HepG2 (cell line): Measurements from ENCODE around the gene ASZ1. TPM values are rescaled to one million over a fixed set of nuclear protein-coding genes. Genes with fewer than 3 reads are reported as not detected.

Source experiments
- ATAC-seq: fragments of 200-7000 bp; cut with Tn5 transposase; 3 replicates; pipeline ENCODE4 v1.9.1; 2020; ENCODE audit warnings: mild to moderate bottlenecking, moderate library complexity
- BruUV-seq: library from RNA; stranded (reverse); fragments of 400-500 nt; replicated peaks from 2 replicates; lab custom pipeline; 2021; lab: Mats Ljungman, UMichigan
- CTCF ChIA-PET: fragments of 300-600 bp; formaldehyde crosslinking; extraction: SDS; loops from one replicate; lab custom pipeline; 2021; ENCODE audit warnings: low total read pairs, inconsistent platforms, low intra/inter-chr PET ratio; lab: Yijun Ruan, JAX
- POLR2A ChIA-PET: fragments of 350-600 bp; sonication (Branson Sonifier 250); formaldehyde crosslinking; loops from one replicate; lab custom pipeline; 2020; ENCODE audit warnings: antibody characterized with exemption, inconsistent platforms; lab: Yijun Ruan, JAX
- DNase-seq: peaks from one replicate; pipeline ENCODE4 v3.0.0-alpha.2; 2015; ENCODE audit warnings: low spot score
- FAIRE-seq: peaks from 3 replicates; lab custom pipeline; 2011; peaks lifted over from hg19 to GRCh38; lab: Jason Lieb, UNC
- H2AFZ ChIP-seq: one replicate; pipeline ENCODE4 v1.6.1; 2011; ENCODE audit warnings: low read length, inconsistent platforms
- H3K27ac ChIP-seq: fragments of 300-600 bp; 3 replicates; pipeline ENCODE4 v1.8.0; 2011; ENCODE audit warnings: mixed run types, mild to moderate bottlenecking, mixed read lengths, low read length, inconsistent platforms; ENCODE audit not compliant: insufficient read depth; ENCODE audit errors: extremely low read length
- H3K27me3 ChIP-seq, 2 experiments: fragments of 200-600 bp in 1 of 2; 2 replicates in 1 of 2; 3 replicates in 1 of 2; pipeline versions ENCODE4 v1.6.0 to v1.8.0; 2011; ENCODE audit warnings: low read length in 2 of 2, mild to moderate bottlenecking in 2 of 2, moderate library complexity in 2 of 2, inconsistent platforms in 1 of 2; ENCODE audit not compliant: insufficient read depth in 2 of 2, control insufficient read depth in 1 of 2
- H3K36me3 ChIP-seq, 2 experiments: fragments of 200-600 bp in 1 of 2; replicated peaks in 1 of 2; 2 replicates in 1 of 2; 3 replicates in 1 of 2; pipeline versions ENCODE4 v1.5.1 to v1.8.0; 2011; ENCODE audit warnings: low read length in 2 of 2, inconsistent platforms in 1 of 2; ENCODE audit not compliant: insufficient read depth in 2 of 2, control insufficient read depth in 1 of 2
- H3K4me1 ChIP-seq: 2 replicates; pipeline ENCODE4 v1.5.1; 2012; ENCODE audit warnings: low read length, inconsistent platforms; ENCODE audit not compliant: insufficient read depth
- H3K4me2 ChIP-seq: 2 replicates; pipeline ENCODE4 v1.6.0; 2011; ENCODE audit warnings: low read depth, low read length, inconsistent platforms
- H3K4me3 ChIP-seq, 3 experiments: fragments of 200-600 bp in 1 of 3; sonication (generic), shearing (Covaris generic) in 1 of 3; replicated peaks in 1 of 3; 2 replicates each; pipeline ENCODE4 v1.5.1; 2011 to 2016; ENCODE audit warnings: low read length in 3 of 3, inconsistent platforms in 2 of 3, low read depth in 2 of 3, mild to moderate bottlenecking in 2 of 3, control low read depth in 1 of 3, mixed read lengths in 1 of 3; ENCODE audit not compliant: insufficient read depth in 1 of 3
- H3K79me2 ChIP-seq: one replicate; pipeline ENCODE4 v1.6.1; 2011; ENCODE audit warnings: low read length, inconsistent platforms; ENCODE audit not compliant: insufficient read depth
- H3K9ac ChIP-seq: 2 replicates; pipeline ENCODE4 v1.6.0; 2011; ENCODE audit warnings: mild to moderate bottlenecking, low read depth, low read length, inconsistent platforms; ENCODE audit not compliant: insufficient read depth
- H3K9me3 ChIP-seq: 2 replicates; pipeline ENCODE4 v1.5.1; 2012; ENCODE audit warnings: mild to moderate bottlenecking, low read length
- H4K20me1 ChIP-seq: 2 replicates; pipeline ENCODE4 v1.6.0; 2011; ENCODE audit warnings: inconsistent platforms, mild to moderate bottlenecking, low read length, moderate library complexity; ENCODE audit not compliant: insufficient read depth
- ADNP ChIP-seq: sonication (generic); formaldehyde crosslinking; IDR thresholded peaks from 2 replicates; pipeline ENCODE4 v1.4.0; 2020; ENCODE audit warnings: missing genetic modification reagents
- ARID2 ChIP-seq: sonication (generic); formaldehyde crosslinking; IDR thresholded peaks from 2 replicates; pipeline ENCODE4 v1.8.1; 2022; ENCODE audit warnings: mild to moderate bottlenecking, missing genetic modification reagents, borderline replicate concordance
- EED ChIP-seq: sonication (generic); formaldehyde crosslinking; IDR thresholded peaks from 2 replicates; pipeline ENCODE4 v1.5.0; 2020; ENCODE audit warnings: mild to moderate bottlenecking, missing genetic modification reagents
- NPAS2 ChIP-seq: sonication (generic); formaldehyde crosslinking; IDR thresholded peaks from 2 replicates; pipeline ENCODE4 v1.8.0; 2022; ENCODE audit warnings: mild to moderate bottlenecking, missing genetic modification reagents, borderline replicate concordance
- RXRA ChIP-seq: sonication (generic); formaldehyde crosslinking; IDR thresholded peaks from 2 replicates; pipeline ENCODE4 v1.5.1; 2020; ENCODE audit warnings: missing genetic modification reagents
- SYNCRIP ChIP-seq: fragments of 200-400 bp; formaldehyde crosslinking; IDR thresholded peaks from 2 replicates; pipeline ENCODE4 v1.6.1; 2018; ENCODE audit warnings: mild to moderate bottlenecking, low read depth, low read length; ENCODE audit not compliant: insufficient read depth
- ZNF589 ChIP-seq: sonication (generic); formaldehyde crosslinking; conservative IDR thresholded peaks from 2 replicates; pipeline ENCODE4 v1.8.0; 2022; ENCODE audit warnings: mild to moderate bottlenecking, moderate library complexity, missing genetic modification reagents
- ZNF674 ChIP-seq: sonication (generic); formaldehyde crosslinking; IDR thresholded peaks from 2 replicates; pipeline ENCODE4 v1.5.0; 2020; ENCODE audit warnings: low read depth, mild to moderate bottlenecking, missing genetic modification reagents
- ZNF772 ChIP-seq: sonication (generic); formaldehyde crosslinking; IDR thresholded peaks from 2 replicates; pipeline ENCODE4 v1.5.0; 2020; ENCODE audit warnings: mild to moderate bottlenecking, missing genetic modification reagents
- ZSCAN20 ChIP-seq: sonication (generic); formaldehyde crosslinking; IDR thresholded peaks from 2 replicates; pipeline ENCODE4 v1.4.0; 2020; ENCODE audit warnings: missing genetic modification reagents, mild to moderate bottlenecking, borderline replicate concordance
- WGBS: methylation state at CpG from one replicate; pipeline ENCODE4 v1.1.6; 2017; ENCODE audit warnings: low lambda C conversion rate; 5-methylcytosine and 5-hydroxymethylcytosine counted together
- in situ Hi-C: cut with HindIII; loops from 2 replicates; pipeline ENCODE4 v1.10.0; 2017; ENCODE audit warnings: low pct_unique_long_range_greater_than_20kb; ENCODE audit not compliant: extremely low pct_ligation_motif_present
- intact Hi-C: fragments of 100-400 bp; cut with micrococcal nuclease; formaldehyde crosslinking; loops from one replicate; pipeline ENCODE4 v1.10.0; 2022; ENCODE audit not compliant: unreplicated experiment
- polyA plus RNA-seq, 8 experiments: library from polyadenylated mRNA; depleted of rRNA in 3 of 8; stranded (reverse) in 7 of 8; unstranded in 1 of 8; fragments of >200 nt; fragmentation: Illumina TruSeq in 4 of 8; extraction: Trizol in 4 of 8; gene quantifications; 2 replicates each; pipeline versions ENCODE4 v1.2.1 to v1.2.3, GENCODE V29; 2011 to 2016; ENCODE audit warnings: low read depth in 4 of 8, missing spikeins in 1 of 8, mixed read lengths in 1 of 8; ENCODE audit not compliant: insufficient read depth in 1 of 8
- total RNA-seq, 5 experiments: library from RNA; depleted of rRNA; stranded (reverse); fragments of >200 nt; fragmentation: Illumina TruSeq; extraction: Trizol; gene quantifications; 2 replicates each; pipeline ENCODE4 v1.2.3, GENCODE V29; 2016; ENCODE audit warnings: low read depth in 1 of 5
- TF ChIP-seq, protein P1 (sequence below): sonication (generic); formaldehyde crosslinking; IDR thresholded peaks from 2 replicates; pipeline ENCODE4 v1.5.1; 2020; ENCODE audit warnings: mild to moderate bottlenecking, moderate library complexity, missing genetic modification reagents
- TF ChIP-seq, protein P2 (sequence below): sonication (generic); formaldehyde crosslinking; IDR thresholded peaks from 2 replicates; pipeline ENCODE4 v1.5.0; 2020; ENCODE audit warnings: missing genetic modification reagents
- TF ChIP-seq, protein P3 (sequence below), 2 experiments: sonication (generic) in 1 of 2; formaldehyde crosslinking in 1 of 2; IDR thresholded peaks; 2 replicates each; pipeline versions ENCODE4 v1.4.0 to v1.6.1; 2018 to 2020; ENCODE audit warnings: missing genetic modification reagents in 2 of 2, borderline replicate concordance in 1 of 2, low read depth in 1 of 2, mild to moderate bottlenecking in 1 of 2, missing biosample characterization in 1 of 2
- TF ChIP-seq, protein P4 (sequence below): sonication (generic); formaldehyde crosslinking; IDR thresholded peaks from 2 replicates; pipeline ENCODE4 v1.4.0; 2020; ENCODE audit warnings: missing genetic modification reagents, mild to moderate bottlenecking, borderline replicate concordance
- TF ChIP-seq, protein P5 (sequence below): fragments of 450-650 bp; IDR thresholded peaks from 2 replicates; pipeline ENCODE4 v1.6.1; 2017

ASZ1 gene
- total and polyA plus RNA-seq, 2 of the 13 experiments (the other 11 are each of a cell fraction or from before 2014, with no cell fraction given) = not detected

DNA sequence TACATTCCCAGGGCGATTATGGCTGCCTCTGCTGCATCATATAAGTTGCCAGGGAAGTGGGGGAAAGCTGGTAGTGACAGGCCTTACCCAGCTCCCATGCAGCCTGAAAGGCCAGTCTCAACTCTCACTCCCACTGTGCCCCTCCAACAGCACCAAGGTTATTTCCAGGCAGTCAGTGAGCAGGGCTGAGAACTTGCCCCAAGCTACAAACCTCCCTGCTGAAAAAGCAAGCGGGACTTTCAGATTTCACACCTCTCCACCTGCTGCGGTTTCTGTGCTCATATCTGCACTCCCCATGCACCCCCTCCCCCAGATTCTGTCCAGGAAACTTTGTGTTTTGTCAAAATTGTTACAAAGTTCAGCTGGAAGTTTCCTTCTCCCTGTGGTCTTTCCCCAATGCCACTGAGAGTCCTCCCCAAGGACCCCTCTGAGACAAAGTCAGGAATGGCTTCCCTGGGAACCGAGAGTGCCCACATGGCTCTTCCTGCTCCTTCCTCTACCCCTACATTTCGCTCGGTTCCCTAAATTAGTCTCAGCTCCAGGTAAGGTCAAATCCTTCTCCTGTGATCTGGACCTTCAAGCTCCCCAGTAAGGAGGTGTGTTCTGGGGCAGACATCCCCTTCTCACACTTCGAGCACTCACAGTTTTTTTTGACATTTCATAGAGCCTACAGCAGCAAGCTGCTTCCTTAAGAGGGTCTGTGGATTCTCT, 79.2 kb downstream of the ASZ1 start:
- H3K36me3 ChIP-seq = no peaks in the 10 kb centered on the region
- BruUV-seq = no TSS peak
- H4K20me1 ChIP-seq = no peaks in the 10 kb centered on the region
- POLR2A ChIA-PET = no interaction called here
- no peak overlapping the region for H3K4me3 ChIP-seq
- DNase-seq = no peak
- H3K9me3 ChIP-seq = no peaks in the 10 kb centered on the region
- no peaks in the 10 kb centered on the region for H3K4me1 ChIP-seq
- no peak overlapping the region for H3K27ac ChIP-seq
- no peaks in the 10 kb centered on the region for H3K79me2 ChIP-seq
- ATAC-seq = no peak
- CTCF ChIA-PET = no interaction called here
- H3K4me2 ChIP-seq = no peak overlapping the region
- in situ Hi-C loops = no loop called here
- no peak for FAIRE-seq
- WGBS = 11% methylated on average over 7 of the region's 7 CpGs
- no peaks in the 10 kb centered on the region; a peak in 1 of 5 replicates for H3K27me3 ChIP-seq
- H3K9ac ChIP-seq = no peak overlapping the region
- intact Hi-C loops = no loop called here
- H2AFZ ChIP-seq = no peak overlapping the region
- TF ChIP-seq ZSCAN20 (no peak), EED (CRISPR knock-in tag) (no peak), ZNF674 (CRISPR knock-in tag) (no peak), ZNF589 (CRISPR knock-in tag) (no peak), SYNCRIP (no peak), NPAS2 (CRISPR knock-in tag) (no peak), ADNP (CRISPR knock-in tag) (no peak), ARID2 (CRISPR knock-in tag) (no peak), ZNF772 (CRISPR knock-in tag) (no peak), RXRA (CRISPR knock-in tag) (no peak)
- TF ChIP-seq, protein P1, sequence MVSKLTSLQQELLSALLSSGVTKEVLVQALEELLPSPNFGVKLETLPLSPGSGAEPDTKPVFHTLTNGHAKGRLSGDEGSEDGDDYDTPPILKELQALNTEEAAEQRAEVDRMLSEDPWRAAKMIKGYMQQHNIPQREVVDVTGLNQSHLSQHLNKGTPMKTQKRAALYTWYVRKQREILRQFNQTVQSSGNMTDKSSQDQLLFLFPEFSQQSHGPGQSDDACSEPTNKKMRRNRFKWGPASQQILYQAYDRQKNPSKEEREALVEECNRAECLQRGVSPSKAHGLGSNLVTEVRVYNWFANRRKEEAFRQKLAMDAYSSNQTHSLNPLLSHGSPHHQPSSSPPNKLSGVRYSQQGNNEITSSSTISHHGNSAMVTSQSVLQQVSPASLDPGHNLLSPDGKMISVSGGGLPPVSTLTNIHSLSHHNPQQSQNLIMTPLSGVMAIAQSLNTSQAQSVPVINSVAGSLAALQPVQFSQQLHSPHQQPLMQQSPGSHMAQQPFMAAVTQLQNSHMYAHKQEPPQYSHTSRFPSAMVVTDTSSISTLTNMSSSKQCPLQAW (CRISPR knock-in tag) = no peak
- TF ChIP-seq, protein P2, sequence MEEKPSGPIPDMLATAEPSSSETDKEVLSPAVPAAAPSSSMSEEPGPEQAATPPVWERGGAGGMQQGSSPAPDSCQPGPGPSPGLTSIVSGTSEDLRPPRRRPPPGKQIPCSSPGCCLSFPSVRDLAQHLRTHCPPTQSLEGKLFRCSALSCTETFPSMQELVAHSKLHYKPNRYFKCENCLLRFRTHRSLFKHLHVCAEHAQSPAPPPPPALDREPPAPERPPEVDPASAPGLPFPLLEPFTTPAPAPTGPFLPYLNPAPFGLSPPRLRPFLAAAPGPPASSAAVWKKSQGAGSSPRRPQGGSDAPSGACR (CRISPR knock-in tag) = no peak
- TF ChIP-seq, protein P3, sequence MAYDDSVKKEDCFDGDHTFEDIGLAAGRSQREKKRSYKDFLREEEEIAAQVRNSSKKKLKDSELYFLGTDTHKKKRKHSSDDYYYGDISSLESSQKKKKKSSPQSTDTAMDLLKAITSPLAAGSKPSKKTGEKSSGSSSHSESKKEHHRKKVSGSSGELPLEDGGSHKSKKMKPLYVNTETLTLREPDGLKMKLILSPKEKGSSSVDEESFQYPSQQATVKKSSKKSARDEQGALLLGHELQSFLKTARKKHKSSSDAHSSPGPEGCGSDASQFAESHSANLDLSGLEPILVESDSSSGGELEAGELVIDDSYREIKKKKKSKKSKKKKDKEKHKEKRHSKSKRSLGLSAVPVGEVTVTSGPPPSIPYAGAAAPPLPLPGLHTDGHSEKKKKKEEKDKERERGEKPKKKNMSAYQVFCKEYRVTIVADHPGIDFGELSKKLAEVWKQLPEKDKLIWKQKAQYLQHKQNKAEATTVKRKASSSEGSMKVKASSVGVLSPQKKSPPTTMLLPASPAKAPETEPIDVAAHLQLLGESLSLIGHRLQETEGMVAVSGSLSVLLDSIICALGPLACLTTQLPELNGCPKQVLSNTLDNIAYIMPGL (CRISPR knock-in tag; IDR thresholded peaks at IDR 0.05; ENCODE audit: borderline replicate concordance in 1 of 2, low read depth in 1 of 2) = no peak
- TF ChIP-seq, protein P4, sequence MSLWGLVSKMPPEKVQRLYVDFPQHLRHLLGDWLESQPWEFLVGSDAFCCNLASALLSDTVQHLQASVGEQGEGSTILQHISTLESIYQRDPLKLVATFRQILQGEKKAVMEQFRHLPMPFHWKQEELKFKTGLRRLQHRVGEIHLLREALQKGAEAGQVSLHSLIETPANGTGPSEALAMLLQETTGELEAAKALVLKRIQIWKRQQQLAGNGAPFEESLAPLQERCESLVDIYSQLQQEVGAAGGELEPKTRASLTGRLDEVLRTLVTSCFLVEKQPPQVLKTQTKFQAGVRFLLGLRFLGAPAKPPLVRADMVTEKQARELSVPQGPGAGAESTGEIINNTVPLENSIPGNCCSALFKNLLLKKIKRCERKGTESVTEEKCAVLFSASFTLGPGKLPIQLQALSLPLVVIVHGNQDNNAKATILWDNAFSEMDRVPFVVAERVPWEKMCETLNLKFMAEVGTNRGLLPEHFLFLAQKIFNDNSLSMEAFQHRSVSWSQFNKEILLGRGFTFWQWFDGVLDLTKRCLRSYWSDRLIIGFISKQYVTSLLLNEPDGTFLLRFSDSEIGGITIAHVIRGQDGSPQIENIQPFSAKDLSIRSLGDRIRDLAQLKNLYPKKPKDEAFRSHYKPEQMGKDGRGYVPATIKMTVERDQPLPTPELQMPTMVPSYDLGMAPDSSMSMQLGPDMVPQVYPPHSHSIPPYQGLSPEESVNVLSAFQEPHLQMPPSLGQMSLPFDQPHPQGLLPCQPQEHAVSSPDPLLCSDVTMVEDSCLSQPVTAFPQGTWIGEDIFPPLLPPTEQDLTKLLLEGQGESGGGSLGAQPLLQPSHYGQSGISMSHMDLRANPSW = no peak
- TF ChIP-seq, protein P5, sequence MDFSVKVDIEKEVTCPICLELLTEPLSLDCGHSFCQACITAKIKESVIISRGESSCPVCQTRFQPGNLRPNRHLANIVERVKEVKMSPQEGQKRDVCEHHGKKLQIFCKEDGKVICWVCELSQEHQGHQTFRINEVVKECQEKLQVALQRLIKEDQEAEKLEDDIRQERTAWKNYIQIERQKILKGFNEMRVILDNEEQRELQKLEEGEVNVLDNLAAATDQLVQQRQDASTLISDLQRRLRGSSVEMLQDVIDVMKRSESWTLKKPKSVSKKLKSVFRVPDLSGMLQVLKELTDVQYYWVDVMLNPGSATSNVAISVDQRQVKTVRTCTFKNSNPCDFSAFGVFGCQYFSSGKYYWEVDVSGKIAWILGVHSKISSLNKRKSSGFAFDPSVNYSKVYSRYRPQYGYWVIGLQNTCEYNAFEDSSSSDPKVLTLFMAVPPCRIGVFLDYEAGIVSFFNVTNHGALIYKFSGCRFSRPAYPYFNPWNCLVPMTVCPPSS = no peak
